ENCODE data around the gene FASTKD3. TPM values are rescaled to one million over a fixed set of nuclear protein-coding genes. Genes with fewer than 3 reads are reported as not detected.

Gene FASTKD3
- total RNA-seq, 1 experiment from 2014 or later = 12.0 TPM

GRCh38 chr5:7884491-7885267 lies 15.8 kb upstream of the FASTKD3 start:
- Histone ChIP-seq H3K27ac (ENCODE audit: low read depth, low read length) (no peak overlapping the region), H3K4me3 (replicated peaks in 1 of 2; ENCODE audit: low read depth in 1 of 2, low read length in 2 of 2) (no peak overlapping the region), H4K20me1 (ENCODE audit: insufficient read depth) (peaks cover 8% of the 10 kb centered on the region; the same call in 1 of the 2 replicates), H3K27me3 (ENCODE audit: insufficient read depth, low read length) (no peaks in the 10 kb centered on the region), H3K9ac (ENCODE audit: low read length) (no peak overlapping the region), H2AFZ (ENCODE audit: low read depth, low read length, poor library complexity, severe bottlenecking) (no peak overlapping the region), H3K4me2 (ENCODE audit: low read length) (no peak overlapping the region), H3K36me3 (ENCODE audit: control insufficient read depth in 1 of 2, insufficient read depth in 2 of 2, low read length in 2 of 2) (peaks cover 45 to 49% of the 10 kb centered on the region in 2 experiments; a peak in 3 of 4 replicates), H3K79me2 (ENCODE audit: insufficient read depth, low read length) (peaks cover 41% of the 10 kb centered on the region), H3K4me1 (ENCODE audit: control insufficient read depth in 1 of 2, insufficient read depth in 2 of 2, low read length in 2 of 2) (no peaks in the 10 kb centered on the region), H3K9me3 (ENCODE audit: control insufficient read depth in 1 of 2, insufficient read depth in 1 of 2, low read depth in 1 of 2, low read length in 2 of 2) (no peaks in the 10 kb centered on the region), H3K9me2 (ENCODE audit: insufficient read depth) (no peaks in the 10 kb centered on the region)
- ChIA-PET POLR2A (no interaction called here), RAD21 (ENCODE audit: low non-redundant PET in 1 of 2, low total read pairs in 2 of 2, uncharacterized antibody in 2 of 2, unreplicated experiment in 2 of 2) (no interaction called here), CTCF (no interaction called here)
- no TSS peak for BruUV-seq (replicated peaks)
- TF ChIP-seq RAD21 (IDR thresholded peaks at IDR 0.05; ENCODE audit: low read depth) (no peak), ZFX (IDR thresholded peaks at IDR 0.05) (no peak), FOSL1 (IDR thresholded peaks at IDR 0.05; ENCODE audit: low read depth) (no peak), YY1 (IDR thresholded peaks at IDR 0.05; ENCODE audit: extremely low read depth, insufficient replicate concordance, low read depth, low read length) (no peak), TCF7L2 (IDR thresholded peaks at IDR 0.05; ENCODE audit: borderline replicate concordance, extremely low read depth, insufficient read depth, insufficient read length) (no peak), SRF (IDR thresholded peaks at IDR 0.05; ENCODE audit: low read depth) (no peak), ZBTB33 (IDR thresholded peaks at IDR 0.05; ENCODE audit: extremely low read depth, insufficient replicate concordance, low read length) (no peak), REST (IDR thresholded peaks at IDR 0.05; ENCODE audit: low read depth) (no peak), POLR2A (IDR thresholded peaks at IDR 0.05; ENCODE audit: borderline replicate concordance, extremely low read depth, insufficient read depth, insufficient read length) (no peak), CTCF (IDR thresholded peaks at IDR 0.05 in 2 of 3, conservative IDR thresholded peaks at IDR 0.05 in 1 of 3; ENCODE audit: borderline replicate concordance in 1 of 3, insufficient read depth in 1 of 3, low read depth in 2 of 3, low read length in 2 of 3) (no peak), EZH2phosphoT487 (IDR thresholded peaks at IDR 0.05; ENCODE audit: borderline replicate concordance) (no peak), ZNF274 (IDR thresholded peaks at IDR 0.05; ENCODE audit: low read depth, low read length) (no peak), JUND (IDR thresholded peaks at IDR 0.05) (no peak), SP1 (IDR thresholded peaks at IDR 0.05; ENCODE audit: low read depth) (no peak), POLR2AphosphoS5 (IDR thresholded peaks at IDR 0.05; ENCODE audit: low read depth, low read length) (no peak), EGR1 (IDR thresholded peaks at IDR 0.05; ENCODE audit: low read depth) (no peak), CEBPB (IDR thresholded peaks at IDR 0.05; ENCODE audit: low read depth) (no peak), CBX3 (IDR thresholded peaks at IDR 0.05; ENCODE audit: low read depth) (no peak)
- TF ChIP-seq, protein P1, sequence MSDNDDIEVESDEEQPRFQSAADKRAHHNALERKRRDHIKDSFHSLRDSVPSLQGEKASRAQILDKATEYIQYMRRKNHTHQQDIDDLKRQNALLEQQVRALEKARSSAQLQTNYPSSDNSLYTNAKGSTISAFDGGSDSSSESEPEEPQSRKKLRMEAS (IDR thresholded peaks at IDR 0.05) = no peak
- TF ChIP-seq, protein P2, sequence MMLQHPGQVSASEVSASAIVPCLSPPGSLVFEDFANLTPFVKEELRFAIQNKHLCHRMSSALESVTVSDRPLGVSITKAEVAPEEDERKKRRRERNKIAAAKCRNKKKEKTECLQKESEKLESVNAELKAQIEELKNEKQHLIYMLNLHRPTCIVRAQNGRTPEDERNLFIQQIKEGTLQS (IDR thresholded peaks at IDR 0.05) = no peak
- intact Hi-C loops (cut with micrococcal nuclease) = no loop called here
- DNase-seq (ENCODE audit: low read depth, low spot score) (no peak), ATAC-seq (no peak)
